GM18505 (cell line): ENCODE data around the gene KLK2.

Experiments
- ATAC-seq: cut with Tn5 transposase; IDR thresholded peaks from one replicate; pipeline ENCODE4 v1.9.1; 2021; ENCODE audit not compliant: unreplicated experiment
- POLR2A ChIP-seq: IDR thresholded peaks from 4 replicates; pipeline ENCODE4 v1.6.1; 2011; ENCODE audit warnings: borderline replicate concordance; ENCODE audit not compliant: insufficient read depth, insufficient read length; ENCODE audit errors: extremely low read depth

The KLK2 gene

GRCh38 chr19:50911206-50912101 is 38.2 kb downstream of the KLK2 start, which contains the start of gene KLK4:
KLK4 (minus strand) TSS chr19:50911395; CDS start chr19:50910738, 657 bp downstream.
- ATAC-seq: no peak
- no peak for TF ChIP-seq POLR2A

GRCh38 chr19:50912102-50912599 is 38.9 kb downstream of the KLK2 start:
- TF ChIP-seq POLR2A: no peak
- no peak for ATAC-seq

- no peak for TF ChIP-seq POLR2A
- ATAC-seq: no peak
These were observed 39.8 kb downstream of the KLK2 start for GRCh38 chr19:50912727-50913716.

GRCh38 chr19:50916069-50916468 is 42.8 kb downstream of the KLK2 start:
- no peak for TF ChIP-seq POLR2A
- ATAC-seq: no peak

GRCh38 chr19:50921426-50922316 is 48.4 kb downstream of the KLK2 start:
- ATAC-seq: no peak

GRCh38 chr19:50922317-50922853 is 49.1 kb downstream of the KLK2 start:
- no peak for TF ChIP-seq POLR2A
- ATAC-seq: peak; percentile 62

More at GRCh38 chr19:50921426-50922316, 48.4 kb downstream of the KLK2 start:
- no peak for TF ChIP-seq POLR2A

- ATAC-seq: no peak
- no peak for TF ChIP-seq POLR2A
These were observed 51.3 kb downstream of the KLK2 start for GRCh38 chr19:50924586-50924985.

GRCh38 chr19:50925734-50926133 is 52.5 kb downstream of the KLK2 start:
- TF ChIP-seq POLR2A: no peak
- no peak for ATAC-seq

GRCh38 chr19:50926144-50926543 is 52.9 kb downstream of the KLK2 start:
- ATAC-seq: no peak
- TF ChIP-seq POLR2A: no peak

GRCh38 chr19:50928831-50929230 is 55.6 kb downstream of the KLK2 start:
- no peak for TF ChIP-seq POLR2A
- no peak for ATAC-seq
